Cardiac fibroblast (primary cell): ENCODE data around the gene ITGA11.

Source experiments
- DNase-seq, 2 donors: peaks; one replicate each; pipeline versions ENCODE4 v3.0.0 to v3.0.0-alpha.2; 2010; ENCODE audit warnings: low read depth in 2 of 2
- H3K4me3 ChIP-seq, 2 donors: replicated peaks in 1 of 2; 1 replicate in 1 of 2; 2 replicates in 1 of 2; pipeline ENCODE4 v1.5.1; 2011; ENCODE audit warnings: low read depth in 2 of 2, low read length in 2 of 2, mild to moderate bottlenecking in 2 of 2, moderate library complexity in 1 of 2
- CTCF ChIP-seq: IDR thresholded peaks from one replicate; pipeline ENCODE4 v1.5.1; 2011; ENCODE audit warnings: low read depth, mild to moderate bottlenecking, low read length, inconsistent platforms

ITGA11 gene

DNA sequence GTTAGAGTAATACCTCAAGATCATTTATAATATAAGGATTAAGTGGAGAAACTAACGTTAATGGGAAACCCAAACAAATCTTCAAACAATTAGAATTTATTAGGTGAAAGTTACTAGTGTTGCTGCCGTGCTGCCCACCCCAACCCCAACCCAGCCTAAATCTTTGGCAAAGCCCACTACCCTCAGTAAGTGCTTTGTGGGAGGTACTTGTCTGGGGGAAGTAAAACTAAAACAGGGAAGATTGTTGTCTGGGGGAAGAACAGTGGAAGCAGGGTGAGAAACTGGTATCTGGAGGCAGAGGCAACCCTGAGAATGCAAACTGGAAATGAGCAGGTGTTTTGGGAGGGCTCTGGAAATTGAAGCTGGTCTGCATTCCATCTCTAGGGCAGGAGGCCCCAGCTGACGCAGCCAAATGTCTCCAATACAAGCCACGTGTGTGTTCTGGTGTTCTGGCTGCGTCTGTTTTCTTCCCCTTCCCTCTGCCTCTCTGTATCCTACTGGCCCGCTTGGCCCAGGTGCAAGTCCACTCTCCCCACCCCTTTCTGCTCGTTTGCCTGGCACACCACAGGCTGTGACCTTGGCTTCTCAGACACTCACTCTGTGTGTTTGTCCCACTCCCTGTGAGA lies 121.7 kb downstream of the ITGA11 start:
- DNase-seq = no peak
- no peak overlapping the region for H3K4me3 ChIP-seq
- TF ChIP-seq CTCF = no peak

DNA sequence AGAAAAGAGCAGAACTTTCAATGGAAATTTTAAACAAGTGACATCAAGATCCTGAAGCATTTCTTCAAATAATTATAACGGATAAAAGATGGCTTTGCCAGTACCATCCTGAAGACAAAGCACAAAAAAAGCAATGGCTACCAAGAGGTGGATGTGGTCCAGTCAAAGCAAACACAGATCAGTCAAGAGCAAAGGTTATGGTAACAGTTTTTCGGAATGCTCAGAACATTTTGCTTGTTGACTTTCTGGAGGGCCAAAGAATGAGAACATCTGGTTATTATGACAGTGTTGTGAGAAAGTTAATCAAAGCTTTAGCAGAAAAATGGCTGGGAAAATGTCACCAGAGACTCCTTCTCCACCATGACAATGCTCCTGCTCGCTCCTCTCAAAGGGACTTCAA lies 122.9 kb downstream of the ITGA11 start:
- DNase-seq = peak in 1 of 2 donors; percentile 40

GRCh38 chr15:68307131-68307928 lies 124.6 kb downstream of the ITGA11 start:
- TF ChIP-seq CTCF = no peak
- DNase-seq = no peak
- H3K4me3 ChIP-seq = no peak overlapping the region

More for the DNA sequence above, 122.9 kb downstream of the ITGA11 start:
- TF ChIP-seq CTCF = no peak
- H3K4me3 ChIP-seq = no peak overlapping the region

DNA sequence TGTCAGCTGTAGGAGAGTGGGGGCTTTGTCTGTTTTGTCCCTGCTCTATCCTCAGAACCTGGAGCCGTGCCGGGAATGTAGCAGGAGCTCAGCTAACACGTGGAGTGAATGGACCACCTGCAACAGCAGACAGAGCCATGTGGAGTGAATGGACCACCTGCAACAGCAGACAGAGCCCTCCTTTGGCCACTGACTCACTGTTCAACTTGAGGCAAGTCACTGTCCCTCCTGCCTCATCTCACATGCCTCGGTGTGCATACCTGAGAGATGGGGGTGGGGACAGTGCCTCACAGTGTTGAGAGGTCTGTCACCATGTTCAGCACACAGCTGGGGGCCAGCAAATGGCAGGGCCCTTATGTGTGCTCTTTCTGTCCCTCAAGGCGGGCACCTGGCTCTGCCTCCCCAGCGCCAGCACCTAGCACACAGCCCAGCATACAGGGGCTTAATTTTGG lies 126.5 kb downstream of the ITGA11 start:
- no peak for TF ChIP-seq CTCF
- no peak overlapping the region for H3K4me3 ChIP-seq
- DNase-seq = no peak

- no peak for TF ChIP-seq CTCF
Measured at GRCh38 chr15:68304589-68305337, 127.2 kb downstream of the ITGA11 start.

DNA sequence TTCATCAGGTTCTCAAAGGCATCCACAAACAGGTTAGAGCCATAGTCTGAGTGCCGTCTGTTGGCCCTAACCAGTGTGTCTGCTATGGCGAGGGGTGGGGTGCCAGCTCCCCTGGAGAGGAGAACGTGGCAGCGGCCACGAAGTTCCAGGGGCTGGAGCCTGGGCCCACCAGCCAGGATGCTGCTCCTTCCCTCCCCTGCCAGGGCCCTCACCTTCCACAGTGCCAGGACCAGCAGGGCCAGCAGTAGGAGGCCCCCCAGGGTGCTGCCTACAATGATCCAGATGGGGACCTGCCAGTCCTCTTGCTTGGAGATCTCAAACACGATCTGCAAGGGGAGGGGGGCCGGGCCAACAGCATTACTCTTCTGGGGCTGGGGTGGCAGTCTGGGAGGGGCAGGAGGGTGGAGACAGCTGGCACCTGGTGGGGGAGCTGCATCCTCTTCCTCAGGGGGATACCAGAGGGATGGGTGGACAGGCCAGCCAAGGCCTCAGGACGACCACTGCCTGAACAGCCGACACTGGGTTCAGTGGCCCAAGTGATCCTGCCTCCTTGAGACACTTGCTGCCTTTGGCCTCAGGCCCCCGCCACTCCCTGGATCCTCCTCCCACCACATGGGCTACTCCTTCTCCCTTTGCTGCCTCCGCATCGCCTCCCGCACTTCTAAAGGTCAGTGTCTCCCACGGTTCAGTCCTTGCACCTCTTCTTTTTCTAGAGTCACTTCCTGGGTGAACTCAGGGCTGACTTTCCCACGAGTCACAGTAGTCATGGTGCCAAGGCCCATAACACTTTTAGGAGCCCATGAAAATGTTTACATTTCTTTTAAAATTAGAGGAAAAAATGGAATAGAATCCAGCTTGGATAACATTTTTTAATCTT lies 128.2 kb downstream of the ITGA11 start:
- no peak for DNase-seq
- no peak overlapping the region for H3K4me3 ChIP-seq
- TF ChIP-seq CTCF = no peak

More at GRCh38 chr15:68304589-68305337, 127.2 kb downstream of the ITGA11 start:
- H3K4me3 ChIP-seq = no peak overlapping the region
- no peak for DNase-seq
